Neutrophil (primary cell): ENCODE data around the gene TIMM21.

Experiments used
- H3K27ac ChIP-seq: fragments of 200-600 bp; sonication (generic); 2 replicates; pipeline ENCODE4 v1.5.1; 2016; ENCODE audit warnings: mild to moderate bottlenecking, moderate library complexity
- H3K27me3 ChIP-seq: fragments of 200-600 bp; sonication (generic); 2 replicates; pipeline ENCODE4 v1.6.0; 2016; ENCODE audit warnings: mild to moderate bottlenecking
- H3K36me3 ChIP-seq: fragments of 200-600 bp; sonication (generic); 2 replicates; pipeline ENCODE4 v1.5.1; 2017
- H3K4me1 ChIP-seq, 2 experiments: fragments of 200-600 bp in 1 of 2; sonication (generic) in 1 of 2; 1 replicate in 1 of 2; 2 replicates in 1 of 2; pipeline versions ENCODE4 v1.5.1 to v1.6.1; 2013 to 2016; ENCODE audit warnings: low read depth in 1 of 2, low read length in 1 of 2, mild to moderate bottlenecking in 1 of 2, moderate library complexity in 1 of 2; ENCODE audit not compliant: control insufficient read depth in 1 of 2, insufficient read depth in 1 of 2
- H3K4me3 ChIP-seq, 2 experiments: fragments of 200-600 bp in 1 of 2; sonication (generic) in 1 of 2; 1 replicate in 1 of 2; 2 replicates in 1 of 2; pipeline ENCODE4 v1.5.1; 2013 to 2016; ENCODE audit warnings: low read depth in 1 of 2, low read length in 1 of 2, mild to moderate bottlenecking in 1 of 2, moderate library complexity in 1 of 2
- H3K9me3 ChIP-seq: fragments of 200-600 bp; sonication (generic); 2 replicates; pipeline ENCODE4 v1.5.1; 2016
- TF ChIP-seq, protein P1 (sequence below): fragments of 200-600 bp; sonication (generic); IDR thresholded peaks from 2 replicates; pipeline ENCODE4 v1.5.1; 2016; ENCODE audit warnings: antibody characterized with exemption

TIMM21 gene

GRCh38 chr18:74147779-74148542 lies at the start of gene TIMM21, which contains the start of gene FBXO15:
Gene TIMM21, plus strand, starts transcription at chr18:74148523. Its CDS starts 286 bp downstream, at chr18:74148809.
Gene FBXO15, minus strand, starts transcription at chr18:74147834. Its CDS starts 49 bp downstream, at chr18:74147785.
- Histone ChIP-seq H3K4me3 (peak within 1 kb of the TSS; percentile 72 to 92), H3K4me1 (peaks cover 13 to 14% of the 10 kb centered on the region in 2 experiments), H3K9me3 (no peaks in the 10 kb centered on the region), H3K27me3 (peaks cover 10% of the 10 kb centered on the region), H3K36me3 (no peaks in the 10 kb centered on the region), H3K27ac (peak within 1 kb of the TSS; percentile 77)
- TF ChIP-seq, protein P1, sequence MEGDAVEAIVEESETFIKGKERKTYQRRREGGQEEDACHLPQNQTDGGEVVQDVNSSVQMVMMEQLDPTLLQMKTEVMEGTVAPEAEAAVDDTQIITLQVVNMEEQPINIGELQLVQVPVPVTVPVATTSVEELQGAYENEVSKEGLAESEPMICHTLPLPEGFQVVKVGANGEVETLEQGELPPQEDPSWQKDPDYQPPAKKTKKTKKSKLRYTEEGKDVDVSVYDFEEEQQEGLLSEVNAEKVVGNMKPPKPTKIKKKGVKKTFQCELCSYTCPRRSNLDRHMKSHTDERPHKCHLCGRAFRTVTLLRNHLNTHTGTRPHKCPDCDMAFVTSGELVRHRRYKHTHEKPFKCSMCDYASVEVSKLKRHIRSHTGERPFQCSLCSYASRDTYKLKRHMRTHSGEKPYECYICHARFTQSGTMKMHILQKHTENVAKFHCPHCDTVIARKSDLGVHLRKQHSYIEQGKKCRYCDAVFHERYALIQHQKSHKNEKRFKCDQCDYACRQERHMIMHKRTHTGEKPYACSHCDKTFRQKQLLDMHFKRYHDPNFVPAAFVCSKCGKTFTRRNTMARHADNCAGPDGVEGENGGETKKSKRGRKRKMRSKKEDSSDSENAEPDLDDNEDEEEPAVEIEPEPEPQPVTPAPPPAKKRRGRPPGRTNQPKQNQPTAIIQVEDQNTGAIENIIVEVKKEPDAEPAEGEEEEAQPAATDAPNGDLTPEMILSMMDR, result no peak

- no peak overlapping the region for H3K4me3 ChIP-seq
- no peaks in the 10 kb centered on the region for H3K27me3 ChIP-seq
- no peak overlapping the region for H3K27ac ChIP-seq
- TF ChIP-seq, protein P1, result no peak
- no peaks in the 10 kb centered on the region for H3K36me3 ChIP-seq
- no peaks in the 10 kb centered on the region for H3K4me1 ChIP-seq
- H3K9me3 ChIP-seq, result no peaks in the 10 kb centered on the region
Observed at GRCh38 chr18:74108460-74108859, 39.9 kb upstream of the TIMM21 start.

DNA sequence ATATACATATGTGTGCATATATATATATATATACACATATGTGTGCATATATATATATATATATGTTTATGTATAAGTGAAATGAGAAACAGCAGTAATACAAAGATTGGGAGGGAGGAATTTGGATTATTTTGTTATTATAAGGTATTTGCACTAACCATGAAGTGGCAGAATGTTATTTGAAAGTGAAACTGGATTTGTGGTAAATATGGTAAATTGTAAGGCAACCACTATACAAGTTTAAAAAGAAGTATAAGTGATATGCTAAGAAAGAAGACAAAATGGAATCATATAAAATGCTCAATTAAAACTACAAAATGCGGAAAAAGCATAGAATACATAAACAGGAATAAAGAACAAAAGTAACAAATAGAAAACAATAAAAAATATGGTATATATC lies 38.2 kb upstream of the TIMM21 start:
- Histone ChIP-seq H3K4me3 (no peak overlapping the region), H3K27me3 (no peaks in the 10 kb centered on the region), H3K36me3 (no peaks in the 10 kb centered on the region), H3K27ac (no peak overlapping the region), H3K4me1 (no peaks in the 10 kb centered on the region), H3K9me3 (no peaks in the 10 kb centered on the region)
- TF ChIP-seq, protein P1, result no peak

GRCh38 chr18:74110976-74111375 lies 37.3 kb upstream of the TIMM21 start:
- H3K4me3 ChIP-seq, result no peak overlapping the region
- TF ChIP-seq, protein P1, result no peak
- no peaks in the 10 kb centered on the region for H3K4me1 ChIP-seq
- H3K9me3 ChIP-seq, result no peaks in the 10 kb centered on the region
- H3K27ac ChIP-seq, result no peak overlapping the region
- no peaks in the 10 kb centered on the region for H3K27me3 ChIP-seq
- H3K36me3 ChIP-seq, result no peaks in the 10 kb centered on the region

DNA sequence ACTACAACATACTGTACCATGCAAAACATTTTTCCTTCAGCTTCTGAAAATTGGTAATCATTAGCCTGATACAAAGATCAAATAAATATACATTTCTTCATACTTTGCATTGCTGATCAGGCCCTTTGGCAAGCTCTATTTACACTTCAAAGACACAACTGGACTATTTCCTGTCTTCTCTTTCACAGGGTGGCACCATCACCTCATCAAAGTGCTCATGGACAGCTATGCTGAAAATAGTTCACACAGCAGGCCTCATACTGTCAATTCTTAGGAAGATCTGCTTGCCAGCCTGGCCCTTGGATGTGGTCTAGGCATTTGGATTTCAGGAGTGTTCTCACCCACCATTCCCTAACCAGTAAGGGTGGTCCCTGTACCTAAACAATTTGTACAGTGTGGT lies 34.6 kb upstream of the TIMM21 start:
- Histone ChIP-seq H3K9me3 (no peaks in the 10 kb centered on the region), H3K27me3 (no peaks in the 10 kb centered on the region)
- TF ChIP-seq, protein P1, result no peak

More for the DNA sequence above, 34.6 kb upstream of the TIMM21 start:
- H3K4me1 ChIP-seq, result no peaks in the 10 kb centered on the region
- no peaks in the 10 kb centered on the region for H3K36me3 ChIP-seq
- no peak overlapping the region for H3K4me3 ChIP-seq
- H3K27ac ChIP-seq, result no peak overlapping the region
